Measurements from ENCODE around the gene RNASET2.
"Not testable (repeated sequence)": the region's sequence is repeated elsewhere in the genome, so short reads cannot be mapped to it uniquely, and the experiment has no call there.

Gene RNASET2

DNA sequence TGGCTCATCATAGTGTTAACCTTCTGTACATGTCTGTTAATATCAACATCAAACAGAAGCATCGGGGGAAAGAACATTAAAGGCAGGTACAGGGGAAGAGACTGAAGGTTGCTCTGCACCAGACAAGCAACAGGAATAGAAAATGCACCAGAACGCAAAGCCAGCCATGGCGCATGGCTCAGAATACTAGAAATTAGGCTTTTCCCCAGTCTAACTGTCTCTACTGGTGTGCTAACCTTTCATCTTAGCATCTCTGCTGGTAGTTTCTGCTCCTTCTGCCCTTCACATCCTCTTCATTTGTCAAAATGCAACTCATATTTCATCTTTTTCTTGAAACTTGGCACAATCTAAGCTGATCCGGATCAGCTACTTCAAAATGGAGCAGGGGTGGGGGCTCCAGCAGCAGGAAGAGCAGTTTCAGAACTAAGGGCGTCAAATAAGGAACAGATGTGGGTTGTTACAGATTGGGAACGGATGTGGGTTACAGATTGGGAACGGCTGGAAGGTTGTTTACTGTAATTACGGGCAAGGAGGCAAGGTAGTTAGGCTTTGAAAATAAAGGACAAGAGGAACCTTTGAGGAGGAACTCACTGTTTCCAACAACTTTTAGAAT lies 13.1 kb upstream of the RNASET2 start:
- no peak for DNase-seq

DNA sequence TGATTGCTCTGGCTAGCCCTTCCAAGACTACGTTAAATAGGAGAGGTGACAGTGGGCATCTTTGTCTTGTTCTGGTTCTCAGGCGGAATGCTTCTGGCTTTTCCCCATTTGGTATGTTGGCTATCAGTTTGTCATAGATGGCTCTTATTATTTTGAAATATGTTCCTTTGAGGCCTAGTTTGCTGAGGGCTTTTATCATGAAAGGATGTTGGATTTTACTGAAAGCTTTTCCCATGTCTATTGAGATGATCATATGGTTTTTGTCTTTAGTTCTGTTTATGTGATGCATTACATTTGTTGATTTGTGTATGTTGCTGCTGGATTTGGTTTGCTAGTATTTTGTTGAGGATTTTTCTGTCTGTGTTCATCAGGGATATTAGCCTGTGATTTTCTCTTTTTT lies 9.9 kb upstream of the RNASET2 start:
- DNase-seq = no peak

DNA sequence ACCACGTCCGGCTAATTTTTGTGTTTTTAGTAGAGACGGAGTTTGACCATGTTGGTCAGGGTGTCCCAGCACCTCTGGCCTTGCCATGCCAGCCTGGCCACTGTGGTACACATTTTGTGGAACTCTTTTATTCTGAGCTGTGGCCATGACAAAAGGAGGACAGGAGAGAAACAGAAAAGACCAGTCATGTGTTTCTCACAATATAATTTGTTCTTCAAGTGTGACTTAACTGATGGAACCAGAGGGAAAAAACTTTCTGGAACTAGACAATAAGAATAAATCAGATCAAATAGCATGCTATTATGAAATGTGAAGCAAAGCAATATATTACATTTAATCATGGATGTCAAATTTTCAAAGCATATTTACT lies 4.2 kb upstream of the RNASET2 start:
- DNase-seq = no peak

DNA sequence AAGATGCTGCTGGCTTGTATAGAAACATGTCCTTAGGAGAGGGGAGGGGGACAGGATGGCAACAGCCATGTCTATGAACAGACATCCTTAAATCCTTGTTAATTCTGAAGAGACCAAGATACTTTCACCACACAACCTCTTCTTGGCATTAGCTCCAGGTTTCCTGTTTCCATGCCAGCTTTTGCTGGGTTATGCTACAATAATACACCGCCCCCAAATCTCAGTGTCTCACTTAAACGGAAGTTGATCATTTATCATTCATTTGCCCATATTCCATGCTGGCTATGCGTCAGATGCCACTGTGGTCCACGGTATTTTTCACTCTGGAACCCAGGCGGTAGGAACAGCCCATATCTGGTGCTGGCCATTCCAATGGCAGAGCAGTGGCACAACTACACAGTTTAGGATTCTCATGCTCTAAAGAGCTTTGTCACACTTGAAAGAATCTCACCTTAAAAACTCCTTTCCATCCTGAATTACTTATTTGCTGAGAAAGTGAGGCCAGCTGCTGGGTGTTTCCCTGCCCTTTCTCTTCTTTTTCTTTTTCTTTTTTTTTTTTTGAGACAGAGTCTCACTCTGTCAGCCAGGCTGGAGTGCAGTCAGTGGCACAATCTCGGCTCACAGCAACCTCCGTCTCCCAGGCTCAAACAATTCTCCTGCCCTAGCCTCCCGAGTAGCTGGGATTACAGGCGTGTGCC lies 3.7 kb upstream of the RNASET2 start:
- DNase-seq = no peak

DNA sequence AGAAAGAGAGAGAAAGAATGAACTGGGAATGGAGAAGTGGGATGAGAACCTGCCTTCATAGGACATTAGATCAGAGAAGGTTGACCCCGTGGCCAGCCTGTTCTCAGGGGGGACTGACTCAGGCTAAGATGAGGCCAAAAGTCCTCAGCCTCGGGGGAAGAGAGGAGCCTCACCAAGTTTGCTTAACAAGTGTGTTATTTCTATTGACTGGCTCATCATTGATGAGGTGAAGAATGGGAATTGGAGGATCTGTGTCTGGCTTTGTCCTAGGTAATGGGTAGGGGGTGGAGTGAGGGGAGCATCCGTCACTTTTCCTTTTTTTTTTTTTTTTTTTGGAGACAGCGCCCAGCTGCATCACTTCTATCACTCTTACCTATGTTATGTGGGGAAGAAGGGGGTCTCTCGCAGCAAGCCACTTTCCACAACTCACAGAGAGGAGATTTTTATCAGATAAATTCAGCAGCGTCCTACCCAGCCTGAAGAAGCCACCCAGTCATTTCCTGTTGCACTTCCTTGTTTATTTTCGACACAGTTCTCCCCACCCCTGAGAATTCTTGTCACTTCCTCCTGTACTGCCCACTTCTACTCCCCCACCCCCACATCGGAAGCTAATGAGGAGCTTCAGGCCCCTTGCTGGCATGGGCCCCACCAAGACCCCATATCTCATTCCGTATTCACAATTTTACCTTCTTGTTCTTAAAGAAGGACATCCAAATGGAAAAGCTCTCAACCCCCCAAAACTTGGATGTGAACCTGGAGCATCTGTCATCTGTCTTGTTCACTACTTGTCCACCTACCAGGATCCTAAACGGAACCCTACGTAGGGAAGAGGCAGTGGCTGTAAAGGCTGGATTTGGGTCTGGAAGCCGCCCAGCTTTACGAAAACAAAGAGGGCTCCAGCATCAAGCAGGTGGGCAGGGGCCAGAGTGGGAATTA lies 2.8 kb upstream of the RNASET2 start:
- DNase-seq = no peak

DNA sequence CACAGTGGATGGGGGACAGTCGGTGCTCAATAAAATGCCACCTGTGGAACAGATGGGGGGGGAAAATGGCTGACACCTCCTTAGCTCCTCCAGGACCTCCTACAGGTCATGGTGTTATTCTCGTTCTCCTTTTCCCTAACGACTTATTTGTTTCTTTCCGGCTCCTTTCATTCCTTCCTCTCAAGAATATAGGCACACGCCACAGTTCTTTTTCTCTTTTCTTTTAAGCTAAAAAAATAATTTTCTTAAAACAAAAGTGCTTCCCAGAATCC lies 1.4 kb upstream of the RNASET2 start:
- no peak for DNase-seq

DNA sequence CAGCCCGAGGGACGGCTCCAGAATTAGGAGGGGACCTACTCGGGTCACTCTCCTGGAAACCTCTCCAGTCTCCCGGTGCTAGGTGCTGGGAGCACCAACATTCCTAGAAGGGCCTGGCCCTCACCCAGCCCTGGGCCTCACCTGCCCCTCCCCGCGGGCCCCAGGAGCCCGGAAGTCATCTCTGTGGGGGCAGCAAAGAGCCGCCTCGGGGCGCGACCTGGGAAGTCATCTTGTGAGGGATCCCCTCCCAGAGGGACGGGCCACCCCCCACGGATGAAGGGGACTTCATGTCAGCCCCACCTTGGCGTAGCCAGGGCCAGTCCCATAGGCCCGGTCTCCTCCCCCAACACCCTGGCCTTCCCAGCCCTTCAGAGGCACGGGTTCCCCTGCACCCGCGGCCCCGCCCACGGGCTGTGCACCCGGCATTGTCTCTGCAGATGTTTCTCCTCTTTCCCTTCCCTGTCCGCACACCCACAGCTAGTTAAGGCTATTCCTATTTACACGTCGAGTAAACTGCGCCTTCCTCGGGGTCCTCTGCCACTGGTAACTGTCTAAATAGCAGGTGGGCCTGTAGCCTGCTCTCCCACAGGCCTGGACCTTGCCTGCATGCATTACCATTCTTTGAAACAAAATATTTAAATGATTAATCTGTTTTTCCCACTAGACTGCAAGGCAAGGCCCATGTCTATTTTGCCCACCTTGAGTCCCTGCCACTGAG lies 896 bp upstream of the RNASET2 start:
- DNase-seq = peak; percentile 1

DNA sequence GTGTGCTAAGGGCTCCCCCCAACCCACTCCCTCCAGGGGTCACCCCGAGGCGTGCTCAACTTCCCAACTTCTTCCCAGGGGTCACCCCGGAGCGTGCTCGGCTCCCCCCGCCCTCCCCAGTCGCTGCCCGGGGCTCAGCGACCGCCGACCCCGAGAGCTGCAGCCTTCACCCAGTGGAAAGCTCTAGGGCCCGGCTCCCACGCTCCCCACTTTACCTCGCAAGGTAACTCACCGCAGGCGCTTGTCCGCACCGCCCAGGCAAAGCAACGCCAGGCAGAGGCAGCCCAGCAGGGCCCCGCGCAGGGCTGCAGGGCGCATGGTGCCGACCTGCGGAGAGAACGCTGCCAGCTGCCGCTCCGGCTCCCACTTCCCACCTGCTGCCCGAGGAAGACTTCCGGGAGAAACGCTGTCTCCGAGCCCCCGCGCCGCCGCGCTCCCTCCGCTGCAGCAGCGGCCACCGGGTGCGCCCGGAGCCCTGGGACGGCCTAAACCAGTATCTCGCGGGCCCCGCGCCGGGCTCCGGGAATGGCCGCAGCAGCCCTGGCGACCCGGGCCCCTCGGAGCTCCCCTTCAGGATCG lies 396 bp downstream of the RNASET2 start:
- DNase-seq = peak; percentile 53

DNA sequence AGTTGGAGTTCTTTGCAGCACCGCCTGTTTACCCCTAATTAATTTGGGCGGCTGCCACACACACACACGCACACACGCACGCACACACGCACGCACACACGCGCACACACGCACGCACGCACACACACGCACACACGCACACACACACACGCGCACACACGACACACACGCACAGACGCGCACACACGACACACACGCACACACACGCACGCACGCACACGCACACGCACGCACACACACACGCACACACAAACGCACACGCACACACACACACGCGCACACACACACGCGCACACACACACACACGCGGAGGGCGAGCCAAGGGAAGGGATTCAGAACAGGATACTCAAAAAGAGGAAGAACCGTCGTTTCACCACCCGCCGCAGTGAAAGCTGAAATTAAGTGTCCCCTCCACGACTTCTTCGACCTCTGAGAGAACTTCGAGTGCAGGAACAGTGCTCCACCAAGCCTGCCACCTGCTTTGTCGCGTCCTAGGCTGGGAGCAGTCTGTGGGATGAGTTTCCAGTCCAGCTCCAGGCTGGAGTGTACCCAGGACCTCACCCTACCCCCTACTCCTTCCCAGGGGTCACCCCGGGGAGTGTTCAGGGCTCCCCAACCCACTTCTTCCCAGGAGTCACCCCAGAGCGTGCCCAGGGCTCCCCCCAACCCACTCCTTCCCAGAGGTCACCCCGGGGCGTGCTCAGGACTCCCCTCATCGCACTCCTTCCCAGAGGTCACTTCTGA lies 1.1 kb downstream of the RNASET2 start:
- no peak for DNase-seq

DNA sequence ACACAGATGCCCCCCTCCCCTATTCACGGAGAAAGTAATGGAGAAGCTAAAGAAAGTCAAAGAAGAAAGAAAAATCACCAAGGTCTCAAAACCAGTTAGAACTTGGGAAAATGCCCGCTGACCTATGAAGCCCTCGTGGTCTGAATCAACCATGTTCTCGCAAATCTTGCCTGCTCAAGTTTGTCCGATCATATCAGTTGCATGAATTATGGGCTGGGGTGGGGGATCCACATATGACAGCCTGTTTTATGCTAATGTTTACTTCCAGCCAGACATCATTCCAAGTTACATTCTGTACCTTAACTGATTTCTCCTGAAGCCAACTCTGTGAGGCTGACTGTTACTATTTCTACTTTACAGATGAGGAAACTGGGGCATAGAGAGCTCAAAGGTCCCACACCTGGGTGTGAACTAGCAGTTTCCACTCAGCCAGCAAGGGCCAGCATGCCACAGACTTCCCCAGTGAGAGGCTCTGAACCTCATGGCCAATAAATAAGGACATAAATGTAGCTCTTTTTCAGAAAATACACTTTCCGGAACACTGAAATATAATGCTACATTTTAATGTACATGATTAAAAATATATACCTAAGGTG lies 2.1 kb downstream of the RNASET2 start:
- DNase-seq = no peak

DNA sequence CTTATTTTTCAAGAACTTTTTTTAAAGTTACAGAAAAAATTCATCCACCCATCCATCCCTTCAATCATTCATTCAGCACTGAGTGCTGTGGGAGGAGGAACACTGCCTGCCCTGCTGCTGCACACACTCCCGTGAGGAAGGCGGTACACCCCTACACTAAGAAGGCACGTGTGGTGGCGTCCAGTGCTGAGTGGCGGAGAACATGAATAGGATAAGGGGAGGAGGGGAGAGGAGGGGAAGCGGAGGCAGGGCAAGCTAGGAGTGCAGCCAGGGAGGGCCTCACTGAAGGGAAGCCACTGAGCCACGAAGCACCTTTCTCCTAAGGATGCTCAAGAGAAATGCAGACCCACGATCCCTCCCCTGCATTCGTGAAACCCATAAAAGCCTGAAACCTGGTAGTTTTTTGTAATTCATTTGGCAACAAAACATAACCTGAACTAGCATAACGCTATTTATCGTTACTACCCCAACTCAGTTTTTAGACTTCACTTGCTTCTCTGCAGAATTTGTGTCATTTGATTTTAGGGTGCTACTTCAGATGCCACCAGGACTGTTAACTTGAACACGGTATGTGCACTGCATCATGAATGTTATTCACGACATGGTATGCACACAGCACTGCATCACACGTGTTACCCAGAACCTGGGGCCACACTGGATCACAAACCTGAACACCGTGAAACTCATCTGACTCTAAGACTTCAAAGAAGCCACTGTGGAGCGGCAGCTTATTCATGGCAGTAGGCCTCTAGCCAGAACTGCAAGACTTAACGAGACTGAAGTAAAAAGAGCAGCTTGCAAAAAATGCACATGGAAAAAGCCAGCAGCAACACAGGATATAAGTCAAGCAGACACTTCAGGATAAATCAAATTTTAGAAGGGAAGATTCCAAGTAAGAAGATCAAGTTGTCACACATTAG lies 3.5 kb downstream of the RNASET2 start:
- DNase-seq = no peak

DNA sequence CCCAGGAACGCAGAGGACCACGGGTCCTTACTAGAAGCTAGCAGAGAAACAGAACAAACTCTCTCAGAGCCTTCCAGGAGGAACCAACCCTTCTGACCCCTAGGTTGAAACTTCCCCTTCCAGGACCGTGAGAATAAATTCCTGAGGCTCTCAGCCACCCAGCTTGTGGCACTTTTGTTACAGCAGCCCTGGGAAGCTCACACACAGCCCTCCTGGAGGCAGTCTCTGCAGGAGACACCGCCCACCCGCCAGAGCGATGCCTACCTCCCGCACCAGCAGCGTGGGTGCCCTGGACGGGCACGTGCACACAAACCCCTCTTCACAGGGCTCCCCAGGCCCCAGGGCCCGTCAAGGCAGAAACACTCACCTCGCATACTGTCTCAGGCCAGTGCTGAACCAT lies 4.2 kb downstream of the RNASET2 start:
- no peak for DNase-seq

DNA sequence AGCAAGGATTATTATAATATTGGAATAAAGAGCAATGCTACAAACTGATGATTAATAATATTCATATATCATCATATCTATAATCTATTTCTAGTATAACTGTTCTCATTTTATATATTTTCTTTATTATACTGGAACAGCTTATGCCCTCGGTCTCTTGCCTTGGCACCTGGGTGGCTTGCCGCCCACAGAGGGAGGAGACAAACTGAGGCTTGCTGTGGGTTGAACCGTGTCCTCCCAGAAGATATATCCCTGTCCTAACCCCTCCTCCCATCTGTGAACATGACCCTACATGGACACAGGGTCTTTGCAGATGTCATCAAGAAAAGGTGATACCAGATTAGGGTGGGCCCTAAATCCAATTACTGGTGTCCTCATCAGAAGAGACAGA lies 4.7 kb downstream of the RNASET2 start:
- DNase-seq = no peak

DNA sequence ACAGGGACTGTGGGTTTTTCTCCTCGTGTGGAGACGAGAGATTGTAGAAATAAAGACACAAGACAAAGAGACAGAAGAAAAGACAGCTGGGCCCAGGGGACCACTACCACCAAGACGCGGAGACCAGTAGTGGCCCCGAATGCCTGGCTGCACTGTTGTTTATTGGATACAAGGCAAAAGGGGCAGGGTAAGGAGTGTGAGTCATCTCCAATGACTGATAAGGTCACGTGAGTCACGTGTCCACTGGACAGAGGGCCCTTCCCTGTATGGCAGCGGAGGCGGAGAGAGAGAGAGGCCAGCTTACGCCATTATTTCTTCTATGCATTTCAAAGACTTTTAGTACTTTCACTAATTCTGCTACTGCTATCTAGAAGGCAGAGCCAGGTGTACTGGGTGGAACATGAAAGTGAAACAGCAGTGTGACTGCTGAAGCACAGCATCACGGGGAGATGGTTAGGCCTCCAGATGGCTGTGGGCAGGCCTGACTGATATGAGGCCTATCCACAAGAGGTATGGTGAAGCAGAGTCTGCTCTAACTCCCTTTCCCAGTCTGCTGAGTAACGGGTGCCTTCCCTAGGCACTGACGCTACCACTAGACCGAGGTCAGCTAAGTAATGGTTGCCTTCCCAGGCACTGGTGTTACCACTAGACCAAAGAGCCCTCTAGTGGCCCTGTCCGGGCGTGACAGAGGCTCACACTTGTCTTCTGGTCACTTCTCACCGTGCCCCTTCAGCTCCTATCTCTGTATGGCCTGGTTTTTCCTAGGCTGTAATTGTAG lies 5.3 kb downstream of the RNASET2 start:
- DNase-seq = peak; percentile 27

DNA sequence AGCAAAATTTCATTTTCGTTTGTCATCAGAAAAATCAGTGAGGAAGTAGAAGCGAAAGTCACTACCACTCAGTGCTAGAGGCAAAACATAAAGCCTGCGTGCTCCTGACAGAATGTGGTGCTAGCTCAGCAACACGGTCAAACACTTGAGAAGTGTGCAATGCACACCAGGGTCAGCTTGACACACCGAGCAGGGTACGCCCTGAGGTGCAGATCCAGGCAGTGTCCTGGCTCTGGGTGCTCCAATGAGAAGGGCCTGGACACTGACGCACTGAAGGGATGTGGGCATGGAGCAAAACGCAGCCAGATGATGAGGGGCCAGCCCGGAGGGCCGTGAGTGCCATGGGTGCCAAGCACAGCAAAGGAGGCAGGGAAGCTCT lies 5.9 kb downstream of the RNASET2 start:
- no peak for DNase-seq

DNA sequence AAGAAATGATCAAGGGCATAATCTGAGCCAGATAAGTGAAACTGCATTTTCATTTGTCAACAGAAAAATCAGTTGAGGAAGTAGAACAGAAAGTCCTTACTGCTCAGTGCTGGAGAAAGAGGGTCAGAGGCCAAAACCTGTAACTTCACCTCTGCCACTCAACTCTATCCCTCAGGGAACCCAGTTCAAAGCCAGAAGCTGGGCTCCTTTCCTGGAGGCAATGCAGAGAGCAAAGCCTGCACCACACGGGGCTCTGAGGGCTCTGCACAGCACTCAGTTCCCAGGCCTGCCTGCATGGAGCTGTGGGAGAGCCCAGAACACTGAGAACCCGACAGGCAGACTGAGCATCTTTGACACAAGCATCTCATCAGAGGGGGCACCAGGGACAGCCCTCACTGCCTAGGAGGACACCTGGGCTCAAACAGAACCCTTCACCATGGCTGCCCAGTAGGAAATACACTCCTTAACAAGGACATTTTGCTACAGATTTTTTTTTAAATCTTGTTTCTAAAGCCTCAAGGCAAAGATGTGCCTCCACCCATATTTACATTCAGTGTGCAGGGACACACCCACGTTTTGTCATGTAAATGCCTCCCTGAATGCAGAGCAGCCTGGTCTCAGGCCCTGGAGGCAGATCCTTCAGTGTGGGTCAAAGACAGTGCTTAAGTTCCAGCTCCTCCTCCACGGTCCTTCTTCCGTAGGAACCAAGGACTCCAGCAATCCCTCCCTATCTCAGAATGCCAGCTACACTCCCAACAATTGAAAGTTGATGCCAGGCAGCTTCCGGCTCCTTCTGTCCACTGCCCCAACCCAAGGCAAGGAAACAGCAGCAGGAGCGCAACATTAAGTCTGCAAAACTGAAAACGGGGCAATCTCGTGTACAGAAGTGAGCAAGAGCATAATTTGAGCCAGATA lies 6.6 kb downstream of the RNASET2 start:
- DNase-seq = no peak

DNA sequence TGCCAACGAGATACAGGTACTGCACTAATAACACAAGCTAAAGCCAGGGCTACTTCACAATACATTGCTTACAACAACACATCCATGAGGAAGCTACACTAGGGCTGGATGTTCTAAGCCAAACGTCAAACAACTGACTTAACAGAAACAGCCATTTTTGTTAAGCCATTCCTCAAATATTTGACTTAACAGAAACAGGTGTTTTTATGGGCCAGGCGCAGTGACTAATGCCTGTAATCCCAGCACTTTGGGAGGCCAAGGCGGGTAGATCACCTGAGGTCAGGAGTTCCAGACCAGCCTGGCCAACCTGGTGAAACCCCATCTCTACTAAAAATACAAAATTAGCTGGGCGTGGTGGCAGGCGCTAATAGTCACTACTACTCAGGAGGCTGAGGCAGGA lies 7.6 kb downstream of the RNASET2 start:
- DNase-seq = not testable (repeated sequence)

DNA sequence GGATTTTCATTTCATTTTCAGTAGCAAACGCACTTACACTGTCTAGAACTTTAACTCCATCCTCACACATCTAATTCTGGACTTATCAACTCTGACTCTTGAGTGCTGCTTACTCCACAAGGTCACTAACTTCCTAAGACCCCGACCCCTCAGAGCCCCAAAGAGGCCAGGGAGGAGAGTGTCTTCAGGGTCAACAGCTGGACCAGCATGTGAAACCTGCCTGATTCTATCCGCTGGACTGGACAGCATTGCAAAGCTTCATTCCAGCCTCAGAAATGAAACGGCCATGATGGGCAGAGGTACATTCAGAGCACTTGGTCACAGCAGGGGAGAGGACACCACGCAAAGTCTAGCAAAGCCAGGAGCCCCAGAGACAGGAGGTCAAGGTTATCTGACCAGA lies 9.1 kb downstream of the RNASET2 start:
- DNase-seq = no peak

DNA sequence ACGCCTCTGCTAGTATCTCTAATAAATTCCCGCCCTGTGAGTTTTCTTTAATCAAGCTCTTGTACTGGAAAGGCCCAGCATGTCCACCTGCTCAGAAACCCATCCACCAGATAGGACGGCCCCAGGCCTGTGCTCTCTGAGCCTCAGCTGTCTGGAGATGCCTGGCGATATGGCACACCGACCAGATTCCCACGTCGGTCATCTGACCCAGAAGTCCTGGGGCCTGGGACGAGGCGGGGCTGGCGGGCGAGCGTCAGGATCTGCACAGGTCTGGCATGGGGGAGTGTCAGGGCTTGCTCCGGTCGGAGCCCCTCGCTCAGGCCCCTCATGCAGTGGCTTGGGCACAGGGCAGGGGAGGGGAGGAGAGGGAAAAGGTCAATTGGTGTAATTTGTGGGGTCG lies 10.2 kb downstream of the RNASET2 start:
- no peak for DNase-seq
